Measurements from ENCODE around the gene TNNT2. TPM values are rescaled to one million over a fixed set of nuclear protein-coding genes. Genes with fewer than 3 reads are reported as not detected.

Gene TNNT2
- total and polyA plus RNA-seq, 2 of the 8 experiments (the other 6 are each of a cell fraction or from before 2014, with no cell fraction given), result 3.1 to 21.0 TPM

DNA sequence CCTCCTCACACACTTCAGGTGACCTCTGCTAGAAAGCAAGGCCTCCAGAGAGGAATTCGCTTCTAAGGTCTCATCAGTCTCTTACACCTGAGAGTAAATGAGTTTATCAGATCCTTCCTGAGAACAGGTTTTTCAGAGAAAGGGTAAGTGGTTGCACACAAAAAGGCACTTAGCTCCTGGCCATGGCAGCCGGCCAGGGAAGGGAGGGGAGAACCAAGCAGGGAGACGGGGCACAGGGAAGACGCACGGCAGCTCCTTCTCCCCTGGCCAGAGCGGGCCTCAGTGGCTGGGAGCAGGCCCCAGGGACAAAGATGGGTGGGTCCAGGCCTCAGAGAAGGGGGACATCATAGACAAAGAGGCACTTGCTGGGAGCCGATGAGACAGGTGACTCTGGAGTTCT lies 3.6 kb upstream of the TNNT2 start (continued):
- TF ChIP-seq TEAD4 (IDR thresholded peaks at IDR 0.05; ENCODE audit: low read depth, low read length) (no peak), PHF8 (conservative IDR thresholded peaks at IDR 0.05; ENCODE audit: low read depth, low read length) (no peak), BACH1 (IDR thresholded peaks at IDR 0.05; ENCODE audit: low read length) (no peak)

All from H1 (cell line).